Measurements from ENCODE around the gene RASGRP3. TPM values are rescaled to one million over a fixed set of nuclear protein-coding genes. Genes with fewer than 3 reads are reported as not detected.
A peak's percentile ranks its signal among the peaks of the same experiment; 100 is the strongest.

RASGRP3 gene
- total RNA-seq, 4 donors from 2014 or later: 2.6 to 42.7 (median 8.6) TPM

GRCh38 chr2:33532966-33533365 is 56.5 kb downstream of the RASGRP3 start:
- Histone ChIP-seq H3K9me3 (no peaks in the 10 kb centered on the region), H3K4me1 (no peaks in the 10 kb centered on the region), H3K4me3 (no peak overlapping the region), H3K27me3 (no peaks in the 10 kb centered on the region), H3K27ac (no peak overlapping the region), H3K36me3 (no peaks in the 10 kb centered on the region)
- intact Hi-C loops (cut with DNase I; ENCODE audit: low total_unique reads): no loop called here
- TF ChIP-seq POLR2A (IDR thresholded peaks at IDR 0.05) (no peak), CTCF (IDR thresholded peaks at IDR 0.05) (no peak)
- no peak for DNase-seq

GRCh38 chr2:33535421-33535820 is 59.0 kb downstream of the RASGRP3 start:
- Histone ChIP-seq H3K4me3 (no peak overlapping the region), H3K36me3 (no peaks in the 10 kb centered on the region), H3K9me3 (no peaks in the 10 kb centered on the region), H3K4me1 (no peaks in the 10 kb centered on the region), H3K27me3 (no peaks in the 10 kb centered on the region), H3K27ac (no peak overlapping the region)
- intact Hi-C loops (cut with DNase I; ENCODE audit: low total_unique reads): no loop called here
- DNase-seq: no peak
- no peak for TF ChIP-seq POLR2A (IDR thresholded peaks at IDR 0.05)

GRCh38 chr2:33541243-33541642 is 64.8 kb downstream of the RASGRP3 start:
- DNase-seq: no peak
- Histone ChIP-seq H3K27ac (no peak overlapping the region), H3K36me3 (no peaks in the 10 kb centered on the region), H3K4me3 (no peak overlapping the region), H3K4me1 (no peaks in the 10 kb centered on the region), H3K27me3 (no peaks in the 10 kb centered on the region), H3K9me3 (no peaks in the 10 kb centered on the region)
- no peak for TF ChIP-seq POLR2A (IDR thresholded peaks at IDR 0.05)
- TF ChIP-seq CTCF (IDR thresholded peaks at IDR 0.05): no peak
- intact Hi-C loops (cut with DNase I; ENCODE audit: low total_unique reads): no loop called here

GRCh38 chr2:33550206-33550605 is 73.8 kb downstream of the RASGRP3 start:
- no peak for DNase-seq
- no peaks in the 10 kb centered on the region for H3K27me3 ChIP-seq
- H3K4me1 ChIP-seq: peaks cover 0 to 5% of the 10 kb centered on the region in 2 donors
- TF ChIP-seq CTCF (IDR thresholded peaks at IDR 0.05): no peak
- TF ChIP-seq POLR2A (IDR thresholded peaks at IDR 0.05): no peak
- H3K9me3 ChIP-seq: no peaks in the 10 kb centered on the region
- H3K36me3 ChIP-seq: no peaks in the 10 kb centered on the region
- H3K27ac ChIP-seq: no peak overlapping the region
- intact Hi-C loops (cut with DNase I; ENCODE audit: low total_unique reads): no loop called here
- H3K4me3 ChIP-seq: no peak overlapping the region

- H3K4me1 ChIP-seq: peaks cover 0 to 5% of the 10 kb centered on the region in 2 donors
- no peak overlapping the region for H3K27ac ChIP-seq
- no peak for TF ChIP-seq POLR2A (IDR thresholded peaks at IDR 0.05)
- H3K4me3 ChIP-seq: no peak overlapping the region
- no peaks in the 10 kb centered on the region for H3K9me3 ChIP-seq
- intact Hi-C loops (cut with DNase I; ENCODE audit: low total_unique reads): no loop called here
- no peaks in the 10 kb centered on the region for H3K36me3 ChIP-seq
- no peak for DNase-seq
- H3K27me3 ChIP-seq: no peaks in the 10 kb centered on the region
Observed at GRCh38 chr2:33552758-33553461, 76.5 kb downstream of the RASGRP3 start.

- H3K9me3 ChIP-seq: no peaks in the 10 kb centered on the region
- no peak overlapping the region for H3K4me3 ChIP-seq
- no peak for DNase-seq
- intact Hi-C loops (cut with DNase I; ENCODE audit: low total_unique reads): no loop called here
- peaks cover 0 to 5% of the 10 kb centered on the region in 2 donors for H3K4me1 ChIP-seq
- no peaks in the 10 kb centered on the region for H3K36me3 ChIP-seq
- peak overlapping the region; percentile 60 to 72 for H3K27ac ChIP-seq
- no peaks in the 10 kb centered on the region for H3K27me3 ChIP-seq
- no peak for TF ChIP-seq POLR2A (IDR thresholded peaks at IDR 0.05)
- no peak for TF ChIP-seq CTCF (IDR thresholded peaks at IDR 0.05)
Observed at GRCh38 chr2:33555681-33556080, 79.2 kb downstream of the RASGRP3 start.

All from uterus (tissue), 4 donors.